Dermis microvascular lymphatic vessel endothelial cell (primary cell): ENCODE data around the gene EHBP1L1. TPM values are rescaled to one million over a fixed set of nuclear protein-coding genes. Genes with fewer than 3 reads are reported as not detected.

Experiments
- DNase-seq, 2 donors: peaks; one replicate each; pipeline versions ENCODE4 v3.0.0 to v3.0.0-alpha.2; 2010; ENCODE audit warnings: low read depth in 2 of 2
- total RNA-seq: library from RNA; depleted of rRNA; stranded (reverse); fragments of >200 nt; gene quantifications from 2 replicates; pipeline ENCODE4 v1.2.1, GENCODE V29; 2014

Gene EHBP1L1
- total RNA-seq, 1 donor from 2014 or later = 4.7 TPM

DNA sequence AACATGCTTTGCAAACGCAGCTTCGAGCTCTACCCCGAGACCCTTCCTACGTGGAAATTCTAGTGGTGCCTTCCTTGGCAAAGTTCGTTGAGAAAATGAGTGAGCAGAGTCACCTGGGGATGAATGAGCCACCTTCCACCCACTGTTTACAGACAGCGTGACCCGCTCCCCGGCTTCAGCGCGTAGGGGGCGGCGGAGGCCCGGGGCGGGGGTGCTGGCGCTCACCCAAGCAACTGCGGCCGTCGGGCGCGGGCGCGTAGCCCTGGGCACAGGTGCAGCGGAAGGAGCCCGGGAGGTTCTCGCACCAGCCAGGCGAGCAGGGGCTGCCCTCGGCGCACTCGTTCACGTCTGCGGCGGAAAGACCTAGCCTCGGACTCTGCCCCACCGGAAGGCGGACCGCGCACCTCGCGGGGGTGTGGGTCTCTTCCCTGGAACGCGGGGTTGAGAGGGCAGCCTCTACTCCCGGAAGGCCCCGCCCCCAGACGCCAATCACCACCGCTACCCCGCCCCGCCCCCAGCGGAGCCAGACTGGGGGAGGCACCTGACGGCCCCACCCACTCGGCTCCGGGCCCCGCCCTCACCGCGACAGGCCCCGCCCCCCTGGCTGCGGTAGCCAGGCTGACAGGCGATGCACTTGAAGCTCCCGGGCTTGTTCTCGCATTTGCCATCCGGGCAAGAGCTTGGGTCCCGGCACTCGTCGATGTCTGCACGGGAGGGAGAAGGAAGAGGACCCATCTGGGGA, 29.5 kb upstream of the EHBP1L1 start:
- DNase-seq = peak; percentile 36 to 70

DNA sequence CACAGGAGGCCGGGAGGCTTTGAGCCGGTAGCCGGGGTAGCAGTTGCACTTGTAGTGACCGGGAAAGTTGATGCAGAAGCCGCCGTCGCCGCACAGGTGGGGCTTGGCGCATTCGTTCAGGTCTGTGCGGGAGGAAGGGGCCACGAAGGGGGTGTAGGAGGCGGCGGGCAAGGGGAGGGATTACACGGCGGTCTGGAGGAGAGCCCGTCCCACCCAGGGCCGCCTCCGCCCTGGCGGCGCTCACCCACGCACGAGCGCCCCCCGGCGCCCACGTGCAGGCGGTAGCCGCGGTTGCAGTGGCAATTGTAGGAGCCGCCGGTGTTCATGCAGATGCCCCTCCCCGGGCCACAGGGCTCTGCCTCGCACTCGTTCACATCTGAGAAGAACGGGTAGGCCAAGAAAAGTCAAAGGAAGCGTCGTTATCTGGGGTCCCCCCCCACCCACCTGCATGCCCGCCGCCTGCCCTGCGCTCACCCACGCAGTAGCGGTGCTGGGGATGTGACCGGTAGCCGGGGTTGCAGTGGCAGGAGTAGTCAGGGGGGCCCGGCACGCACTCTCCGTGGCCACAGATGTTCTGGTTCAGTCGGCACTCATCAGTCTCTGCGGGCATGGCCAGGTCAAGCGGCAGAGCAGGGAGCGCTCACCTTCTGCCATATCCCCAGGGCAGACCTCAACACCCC, 28.3 kb upstream of the EHBP1L1 start:
- DNase-seq = no peak

DNA sequence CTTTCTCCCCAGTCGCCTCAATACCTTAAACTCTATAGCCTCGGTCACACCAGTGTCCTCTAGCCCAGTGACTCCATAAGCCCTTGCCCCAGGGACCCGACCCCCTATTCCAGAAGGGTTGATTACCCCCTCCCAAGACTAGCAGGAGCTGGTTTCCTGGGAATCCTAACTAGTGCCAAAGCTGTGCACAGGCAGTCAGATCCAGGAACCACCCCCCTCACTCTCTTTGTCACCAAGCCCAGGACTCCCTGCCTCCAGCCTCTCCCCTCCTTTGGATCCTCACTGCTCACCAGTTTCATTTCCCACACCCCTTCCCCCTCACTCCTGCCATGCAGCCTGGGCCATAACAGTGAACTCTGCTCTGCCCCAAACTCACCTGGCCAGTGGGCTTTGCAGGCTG, 27.5 kb upstream of the EHBP1L1 start:
- DNase-seq = no peak

DNA sequence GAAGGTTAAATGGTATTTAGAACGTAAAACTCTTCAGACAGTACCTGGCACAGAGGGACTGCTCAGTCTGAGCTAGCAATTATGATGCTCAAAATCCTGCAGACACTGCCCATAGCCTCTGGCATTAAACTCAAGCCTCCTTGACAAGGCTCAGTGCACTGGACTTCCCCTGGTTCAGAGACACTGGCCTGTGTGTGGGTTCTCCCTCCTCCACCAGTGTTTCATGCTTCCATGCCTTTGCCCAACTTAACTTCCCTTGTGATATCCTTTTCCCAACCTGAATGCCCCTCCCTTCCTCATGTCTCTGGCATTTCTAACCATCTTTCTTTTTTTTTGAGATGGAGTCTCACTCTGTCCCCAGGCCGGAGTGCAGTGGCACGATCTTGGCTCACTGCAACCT, 26.8 kb upstream of the EHBP1L1 start:
- no peak for DNase-seq

DNA sequence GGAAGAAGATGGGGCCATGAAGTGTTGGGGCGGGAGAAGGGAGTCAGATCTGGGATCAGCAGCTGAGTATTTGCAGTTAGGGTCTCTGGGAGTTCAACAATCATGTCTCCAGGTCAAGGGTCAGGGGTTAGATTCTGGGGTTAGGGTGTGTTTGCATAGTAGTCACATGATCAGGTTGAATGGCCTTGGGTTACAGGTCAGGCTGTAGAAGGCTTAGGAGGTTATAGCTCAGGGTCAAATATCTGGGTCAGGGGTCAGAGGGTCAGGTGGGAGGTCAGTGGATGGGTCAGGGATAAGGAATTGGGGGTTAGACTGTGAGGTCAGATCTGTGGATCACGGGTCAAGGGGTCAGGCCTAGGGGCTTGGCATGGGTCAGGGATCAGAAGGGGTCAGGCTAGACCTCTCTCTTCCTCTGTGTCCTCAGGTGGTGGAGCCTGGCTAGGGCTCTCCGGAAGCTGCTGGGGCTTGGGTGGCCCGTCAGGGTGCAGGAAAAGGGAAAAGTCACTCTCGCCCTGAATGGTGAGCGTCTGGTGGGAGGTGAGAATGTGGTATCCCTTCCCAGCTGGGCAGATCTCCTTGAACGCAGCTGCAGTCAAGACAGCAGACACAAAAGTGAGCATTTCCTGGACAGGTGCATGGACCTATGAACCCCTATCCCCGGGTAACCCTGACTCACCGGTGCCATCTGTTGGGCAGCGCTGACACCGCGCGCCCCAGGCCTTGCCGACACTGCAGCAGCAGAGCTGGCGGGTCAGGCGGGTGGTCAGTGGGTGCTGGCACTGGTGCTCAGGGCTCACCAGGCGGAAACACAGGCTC, 24.1 kb upstream of the EHBP1L1 start:
- peak in 1 of 2 donors; percentile 58 for DNase-seq

DNA sequence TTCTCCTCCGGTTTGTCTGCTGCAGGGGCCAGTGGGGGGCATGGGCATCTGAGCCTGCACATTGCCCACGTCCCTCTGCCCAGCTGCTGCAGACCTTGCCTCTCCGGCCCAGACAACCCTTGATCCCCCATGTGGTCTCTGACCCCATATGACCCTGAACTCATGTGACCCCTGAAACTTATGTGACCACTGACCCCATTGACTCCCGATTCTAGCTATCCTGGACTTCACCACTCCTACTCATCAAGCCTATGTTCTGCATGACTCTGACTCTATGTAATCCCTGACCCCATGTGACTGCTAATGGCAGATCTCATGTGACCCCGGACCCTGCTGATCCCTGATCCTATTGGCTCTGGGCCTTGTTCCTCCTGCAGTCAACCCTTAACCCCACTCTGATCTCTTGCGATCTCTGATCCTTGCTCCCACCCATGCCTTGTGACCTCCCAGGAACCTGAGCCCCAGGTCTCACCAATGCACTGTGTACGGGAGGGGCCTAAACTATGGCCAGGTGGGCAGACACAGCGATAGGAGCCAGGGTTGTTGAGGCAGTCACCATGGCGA, 23.4 kb upstream of the EHBP1L1 start:
- no peak for DNase-seq

DNA sequence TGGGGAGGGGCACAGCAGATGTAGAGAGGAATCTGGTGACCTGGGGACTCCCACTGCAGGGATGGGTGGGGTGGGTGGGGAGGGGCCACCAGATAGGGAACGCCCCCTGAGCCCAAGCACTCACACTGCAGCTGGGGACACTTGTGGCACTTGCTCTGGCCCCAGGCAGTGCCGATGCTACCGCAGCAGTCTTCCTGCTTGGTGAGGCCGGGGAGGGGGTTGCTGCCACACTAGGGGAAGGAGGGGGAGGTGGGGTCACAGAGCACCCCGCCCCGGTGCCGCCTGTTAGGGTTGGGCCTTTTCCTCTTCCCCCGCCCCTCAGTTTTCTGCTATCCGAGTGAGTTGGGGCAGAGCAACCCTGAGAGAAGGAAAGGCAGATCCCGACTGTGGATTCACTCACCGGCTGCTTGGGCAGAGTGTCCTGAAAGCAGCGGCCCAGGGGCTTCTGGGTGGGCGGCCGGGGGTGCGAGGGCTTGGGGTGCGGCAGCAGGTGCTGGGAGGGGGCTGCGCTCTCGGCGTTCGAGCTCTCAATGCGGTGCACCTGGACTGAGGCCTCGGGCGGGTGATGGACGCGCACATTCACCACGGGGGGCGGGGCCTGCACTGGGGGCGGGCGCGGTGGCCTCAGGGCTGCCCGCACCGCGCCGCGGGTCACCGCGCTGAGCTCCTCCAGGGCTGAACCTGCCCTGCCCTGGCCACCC, 22.4 kb upstream of the EHBP1L1 start:
- no peak for DNase-seq

DNA sequence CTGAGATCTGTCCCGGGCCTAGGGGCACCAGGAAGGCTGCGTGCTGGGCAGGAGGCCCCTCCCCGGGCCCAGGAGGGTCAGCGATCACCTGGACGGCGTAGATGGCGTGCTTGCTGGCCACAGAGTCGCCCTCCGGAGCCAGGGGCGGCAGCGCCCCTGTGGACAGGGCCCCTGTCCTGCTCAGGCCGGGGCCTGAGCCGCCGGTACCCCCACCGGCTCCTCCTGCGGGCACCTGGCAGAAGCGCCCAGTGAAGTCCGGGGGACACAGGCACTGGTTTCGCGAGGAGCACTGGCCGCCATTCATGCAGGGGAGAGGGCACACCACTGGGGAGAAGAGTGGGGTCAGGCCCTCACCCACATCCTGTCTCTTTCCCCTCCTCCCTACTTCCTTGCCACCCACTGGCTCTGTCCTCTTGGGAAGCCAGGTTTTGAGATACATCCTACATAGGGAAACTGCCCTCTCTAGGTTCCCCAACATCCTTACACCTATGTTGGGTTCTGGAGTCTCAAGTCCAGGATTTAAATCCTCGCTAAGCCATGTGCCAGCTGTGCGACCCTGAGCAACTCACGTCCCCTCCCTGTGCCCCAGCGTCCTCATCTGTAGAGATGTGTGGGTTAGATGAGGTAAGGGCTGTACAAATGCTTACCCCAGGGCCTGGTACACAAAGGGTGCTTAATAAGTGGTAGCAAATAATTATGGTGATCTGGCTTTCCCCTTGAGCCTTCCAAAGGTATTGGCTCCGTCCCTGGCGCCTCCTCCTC, 21.6 kb upstream of the EHBP1L1 start:
- DNase-seq = no peak

DNA sequence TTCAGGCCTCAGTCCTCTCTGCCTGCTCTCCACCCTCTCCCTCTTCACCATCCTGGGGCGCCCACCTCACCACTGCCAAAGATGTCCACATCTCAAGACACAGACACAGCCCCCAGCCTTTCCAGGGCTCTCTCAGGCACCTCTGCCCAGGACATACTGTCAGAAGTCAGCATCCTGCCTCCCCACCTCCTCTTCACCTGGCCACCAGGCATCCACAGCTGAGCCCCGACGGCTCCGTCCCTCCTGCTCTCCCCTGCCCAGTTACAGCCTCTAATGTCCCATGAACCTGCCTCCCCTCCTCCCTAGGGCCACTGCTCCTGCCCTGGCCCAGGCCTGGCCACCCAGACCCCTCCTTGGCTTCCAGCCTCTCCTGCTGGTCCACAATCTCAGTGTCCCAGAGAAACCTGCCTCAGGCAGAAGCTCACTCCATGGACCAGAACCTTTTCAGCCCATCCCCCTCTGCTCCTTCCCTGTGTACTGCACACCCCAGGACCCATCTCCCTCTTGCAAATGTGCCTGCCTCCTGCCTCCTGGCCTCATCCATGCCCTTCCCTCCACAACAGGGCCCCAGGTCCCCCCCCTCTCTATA, 20.9 kb upstream of the EHBP1L1 start:
- no peak for DNase-seq

DNA sequence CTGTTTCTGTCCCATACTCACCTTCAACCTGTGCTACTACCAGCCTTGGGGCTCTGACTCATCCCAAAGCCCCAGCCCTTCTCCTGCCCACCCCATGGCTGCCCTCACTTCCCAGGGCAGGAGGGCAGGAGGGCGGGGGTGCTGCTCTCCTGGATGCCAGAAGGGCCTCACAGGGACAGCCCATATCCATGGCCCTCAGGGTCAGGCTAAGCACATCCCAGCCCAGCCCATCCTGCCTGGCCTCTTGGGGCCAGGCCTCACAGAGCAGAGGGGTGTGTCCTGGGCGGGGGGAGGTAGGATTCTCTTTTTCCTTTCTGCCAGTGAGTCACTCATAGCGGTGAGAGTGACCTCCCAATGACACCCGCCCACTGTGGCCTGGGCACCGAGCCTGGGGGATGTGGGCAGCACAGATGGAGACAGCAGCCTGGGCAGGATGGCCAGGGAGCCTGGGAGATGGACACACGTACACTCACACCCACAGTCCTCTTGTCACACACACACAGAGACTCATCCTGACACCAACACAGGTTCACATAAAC, 20.1 kb upstream of the EHBP1L1 start:
- peak; percentile 54 to 82 for DNase-seq

DNA sequence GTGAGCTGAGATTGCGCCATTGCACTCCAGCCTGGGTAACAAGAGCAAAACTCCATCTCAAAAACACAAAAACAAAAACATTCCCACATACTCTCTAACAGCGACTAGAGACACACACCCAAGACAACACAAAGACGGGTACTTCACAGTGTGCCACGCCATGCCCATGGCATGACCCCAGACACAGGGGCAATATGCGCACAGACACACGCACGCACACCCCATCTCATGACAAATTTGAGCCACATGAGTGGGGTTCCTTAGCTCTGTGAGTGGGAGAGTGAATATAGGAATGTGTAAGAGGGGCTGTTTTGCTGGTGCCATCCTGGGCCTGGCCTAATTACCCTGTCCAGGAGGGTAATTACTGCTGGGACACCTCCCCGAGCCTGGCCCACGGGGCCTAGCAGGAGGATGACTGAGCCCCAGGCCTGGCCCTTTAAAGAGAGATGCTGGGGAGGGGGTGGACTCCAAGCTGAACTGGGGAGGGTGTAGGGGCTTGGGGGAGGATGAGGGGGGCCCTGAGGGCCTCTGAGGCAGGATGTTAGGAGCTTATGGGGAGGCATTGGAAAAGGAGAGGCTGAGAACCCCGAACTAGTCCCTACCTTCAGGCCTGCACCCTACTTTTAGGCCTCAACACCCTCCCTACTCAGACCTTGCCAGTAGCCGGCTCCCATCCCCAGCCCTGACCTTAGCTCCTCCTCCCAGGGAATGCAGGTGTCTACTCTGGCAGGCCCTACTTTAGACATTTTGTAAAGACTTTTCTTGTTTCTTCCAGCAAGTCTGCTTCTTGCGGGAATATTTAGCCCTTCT, 19.2 kb upstream of the EHBP1L1 start:
- DNase-seq = no peak

DNA sequence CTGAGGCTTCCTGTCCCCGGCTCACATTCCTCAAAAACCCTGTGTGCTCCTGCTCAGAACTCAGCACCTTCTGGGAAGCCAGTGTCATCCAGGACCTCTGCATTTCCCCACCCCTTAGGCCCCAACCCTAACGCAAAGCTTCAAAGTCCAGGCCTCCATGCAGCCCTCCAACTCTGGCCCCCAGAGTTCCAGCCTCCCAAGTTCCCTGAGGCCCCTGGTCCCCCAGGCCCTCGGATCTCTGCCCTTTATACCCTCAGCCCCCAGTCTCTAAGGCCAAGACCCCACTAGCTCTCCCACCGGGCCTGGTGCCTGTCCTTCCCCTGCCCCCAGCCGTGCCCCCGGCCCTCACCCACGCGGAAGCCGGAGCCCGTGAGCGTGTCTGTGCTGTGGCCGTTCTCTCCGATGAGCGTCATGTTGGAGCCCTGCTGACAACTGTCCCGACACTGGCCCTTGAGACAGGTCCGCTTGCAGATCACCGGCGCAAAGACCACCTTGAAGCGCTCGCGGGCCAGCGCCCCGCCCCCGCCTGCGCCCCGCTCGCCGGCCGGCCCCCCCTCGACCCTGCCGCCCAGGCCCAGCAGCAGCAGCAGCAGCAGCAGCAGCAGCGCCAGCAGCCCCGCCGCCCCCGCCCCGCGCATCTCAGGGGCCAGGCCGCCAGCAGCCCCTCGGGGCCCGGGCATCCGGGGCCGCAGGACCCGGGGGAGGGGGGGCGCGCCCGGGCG, 18.4 kb upstream of the EHBP1L1 start:
- peak in 1 of 2 donors; percentile 20 for DNase-seq

DNA sequence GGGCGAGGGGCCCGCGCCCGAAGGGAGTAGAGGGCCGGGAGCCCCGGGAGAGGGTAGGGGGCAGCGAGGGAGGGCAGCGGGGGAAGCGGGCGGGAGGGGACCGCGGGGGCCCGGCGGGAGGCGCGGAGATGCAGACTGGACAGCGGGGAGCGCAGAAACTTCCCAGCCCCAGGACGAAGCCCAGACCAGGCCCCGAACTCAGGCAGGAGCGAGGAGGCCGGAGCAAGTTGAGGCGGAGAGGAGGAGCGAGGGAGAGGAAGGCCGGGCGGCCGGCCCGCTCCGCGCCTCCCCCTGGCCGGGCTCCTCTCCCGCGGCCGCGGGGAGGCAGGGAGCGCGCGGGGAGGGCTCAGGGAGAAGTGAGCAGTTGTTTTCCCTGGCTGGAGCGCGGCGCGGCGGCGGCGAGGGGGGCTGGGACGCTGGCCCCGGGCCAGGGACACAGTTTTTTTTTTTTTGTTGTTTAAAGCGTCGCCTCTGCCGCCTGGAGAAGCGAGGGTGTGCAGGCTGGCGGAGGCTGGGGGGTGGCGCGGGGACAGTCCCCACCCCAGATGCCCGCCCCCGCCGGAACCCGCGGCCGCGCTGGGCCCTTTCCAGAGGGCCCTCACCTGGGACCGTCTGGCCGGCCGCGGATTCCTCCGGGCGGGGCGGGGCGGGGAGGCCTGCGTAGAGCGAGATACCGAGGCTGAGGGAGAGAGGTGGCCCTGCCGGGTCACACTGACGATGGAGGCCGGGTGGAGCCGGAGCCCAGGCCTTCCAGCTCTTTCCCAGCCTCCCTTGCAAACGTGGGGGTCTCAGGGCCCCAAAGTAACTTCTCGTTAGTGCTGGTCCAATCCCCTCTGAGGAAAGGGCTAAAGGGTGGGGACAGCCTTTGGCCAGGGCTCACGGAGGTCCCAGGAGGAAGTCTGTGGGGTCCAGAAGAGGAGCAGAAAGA, 17.6 kb upstream of the EHBP1L1 start, which contains the start of gene LTBP3:
Gene LTBP3 (minus strand): TSS at position 358 of the 928 bp plus-strand sequence. CDS start 400 bp downstream, outside the sequence.
- DNase-seq = peak; percentile 37 to 84

DNA sequence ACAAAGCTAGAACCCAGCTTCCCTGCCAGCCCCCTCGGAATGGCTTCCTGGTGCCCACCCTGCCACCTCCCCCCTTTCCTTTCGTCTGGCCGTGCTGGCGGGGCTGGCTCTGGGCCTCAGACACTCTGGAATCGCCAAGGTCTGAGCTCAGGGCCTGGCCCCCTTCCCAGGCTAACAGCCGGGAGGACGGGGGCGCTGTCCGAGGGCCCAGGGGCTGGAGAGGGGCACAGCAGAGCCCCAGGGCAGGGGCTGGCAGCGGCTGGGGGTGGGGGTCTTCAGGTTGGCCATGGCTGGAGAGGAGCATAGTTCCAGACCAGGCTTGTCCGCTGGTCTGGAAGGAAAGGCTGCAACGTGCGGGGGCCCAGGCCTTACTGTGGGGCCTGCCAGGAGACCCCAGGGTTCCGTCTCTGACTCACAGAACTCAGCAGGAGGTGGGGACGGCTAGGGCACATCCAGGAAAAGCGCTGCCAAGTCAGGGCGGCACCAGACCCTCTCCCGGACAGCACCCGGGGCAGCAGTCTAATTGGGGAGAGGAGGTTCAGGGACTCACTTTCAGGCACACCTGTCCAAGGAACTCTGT, 16.8 kb upstream of the EHBP1L1 start:
- peak in 1 of 2 donors; percentile 55 for DNase-seq

DNA sequence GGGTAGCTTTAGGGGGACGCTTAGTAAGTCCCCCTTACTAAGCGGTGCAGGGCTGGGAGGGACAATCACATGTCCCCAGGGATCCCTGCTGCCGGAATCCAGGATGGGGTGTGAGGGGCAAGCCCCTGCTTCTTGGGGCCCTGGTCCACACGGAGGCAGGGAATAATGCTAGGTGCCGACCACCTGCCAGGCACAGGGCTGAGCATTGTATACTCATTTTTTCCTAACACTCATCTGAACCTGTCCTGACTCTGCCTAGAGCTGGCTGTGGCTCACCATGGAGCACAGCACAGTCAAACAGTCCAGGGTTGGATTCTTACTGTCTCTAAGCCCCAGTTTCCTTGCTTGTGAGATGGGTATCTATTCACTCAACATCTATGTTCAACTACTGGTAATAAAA, 16.3 kb upstream of the EHBP1L1 start:
- peak in 1 of 2 donors; percentile 25 for DNase-seq

DNA sequence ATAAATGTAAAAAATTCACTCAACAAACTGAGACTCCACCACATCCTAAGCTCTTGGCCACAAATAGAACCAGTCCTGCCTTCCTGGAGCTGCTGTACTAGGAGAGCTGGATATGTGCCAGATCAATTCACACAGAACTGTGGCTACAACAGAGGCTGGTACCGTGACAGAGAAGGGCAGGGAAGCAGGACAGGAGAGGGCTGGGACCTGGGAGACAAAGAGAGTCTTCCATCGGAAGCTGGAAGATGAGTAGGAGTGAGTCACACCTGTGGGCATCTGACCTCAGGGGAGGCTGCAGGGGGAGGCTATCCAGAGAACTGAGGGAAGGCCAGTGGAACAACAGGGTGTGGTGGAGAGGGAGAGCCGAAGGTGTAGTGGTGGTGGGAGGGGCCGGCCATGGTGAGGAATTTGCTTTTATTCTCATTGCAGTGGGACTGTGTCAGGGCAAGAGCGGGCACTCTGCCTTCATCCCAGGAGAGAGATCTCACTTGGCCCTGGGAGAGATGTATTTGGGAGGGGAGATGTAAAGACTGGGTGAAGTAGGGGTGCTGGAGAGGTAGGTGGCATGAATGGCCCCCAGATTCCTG, 15.8 kb upstream of the EHBP1L1 start:
- DNase-seq = peak; percentile 54 to 88
